Mucosa of stomach (tissue), 1 donor: Measurements from ENCODE around the gene TMEM98.
A peak's percentile ranks its signal among the peaks of the same experiment; 100 is the strongest.

Experiments used
- H3K27me3 ChIP-seq: one replicate; pipeline ENCODE4 v1.7.0; 2013; ENCODE audit warnings: mild to moderate bottlenecking, low read length; ENCODE audit not compliant: control insufficient read depth, insufficient read depth
- H3K36me3 ChIP-seq: one replicate; pipeline ENCODE4 v1.7.0; 2013; ENCODE audit warnings: low read length; ENCODE audit not compliant: control insufficient read depth, insufficient read depth
- H3K4me1 ChIP-seq: one replicate; pipeline ENCODE4 v1.7.0; 2013; ENCODE audit warnings: mild to moderate bottlenecking, low read length; ENCODE audit not compliant: control insufficient read depth, insufficient read depth
- H3K4me3 ChIP-seq: one replicate; pipeline ENCODE4 v1.7.0; 2013; ENCODE audit warnings: low read length
- H3K9ac ChIP-seq: one replicate; pipeline ENCODE4 v1.7.0; 2013; ENCODE audit warnings: mild to moderate bottlenecking, low read length, moderate library complexity
- H3K9me3 ChIP-seq: one replicate; pipeline ENCODE4 v1.7.0; 2013; ENCODE audit warnings: mild to moderate bottlenecking, low read length, moderate library complexity; ENCODE audit not compliant: control insufficient read depth
- donor health status: Pancreatic carcinoma.

Gene TMEM98

GRCh38 chr17:32933881-32934280 is 5.9 kb downstream of the TMEM98 start:
- no peak overlapping the region for H3K9ac ChIP-seq
- peaks cover 20% of the 10 kb centered on the region for H3K4me1 ChIP-seq
- H3K4me3 ChIP-seq, result no peak overlapping the region
- no peaks in the 10 kb centered on the region for H3K27me3 ChIP-seq
- no peaks in the 10 kb centered on the region for H3K36me3 ChIP-seq
- no peaks in the 10 kb centered on the region for H3K9me3 ChIP-seq

DNA sequence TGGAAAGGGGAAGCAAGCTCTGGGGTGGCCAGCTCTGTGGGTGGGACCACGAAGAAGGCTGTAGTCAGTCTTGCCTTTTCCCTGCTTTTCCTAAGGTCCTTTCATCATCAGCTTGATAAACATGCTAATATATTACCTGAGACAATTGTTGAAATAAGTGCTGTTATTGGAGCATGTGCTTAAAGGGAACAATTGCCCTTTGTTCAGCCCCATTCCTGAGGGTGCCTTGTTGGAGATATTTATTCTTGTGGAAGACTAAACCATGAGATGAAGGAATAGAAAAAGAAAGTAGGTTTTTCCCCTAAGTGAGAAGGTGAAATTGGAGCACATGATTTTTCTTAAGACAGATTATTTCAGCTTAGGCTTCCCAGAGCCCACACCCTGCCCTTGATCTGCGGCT is 7.8 kb downstream of the TMEM98 start:
- peaks cover 15% of the 10 kb centered on the region for H3K4me1 ChIP-seq
- no peaks in the 10 kb centered on the region for H3K36me3 ChIP-seq
- no peak overlapping the region for H3K9ac ChIP-seq
- no peak overlapping the region for H3K4me3 ChIP-seq
- no peaks in the 10 kb centered on the region for H3K27me3 ChIP-seq
- H3K9me3 ChIP-seq, result no peaks in the 10 kb centered on the region

- Histone ChIP-seq H3K9me3 (no peaks in the 10 kb centered on the region), H3K36me3 (peaks cover 4% of the 10 kb centered on the region), H3K9ac (peak overlapping the region; percentile 19), H3K4me3 (no peak overlapping the region), H3K27me3 (no peaks in the 10 kb centered on the region), H3K4me1 (peaks cover 15% of the 10 kb centered on the region)
These were observed 8.4 kb downstream of the TMEM98 start for GRCh38 chr17:32936186-32936893.

DNA sequence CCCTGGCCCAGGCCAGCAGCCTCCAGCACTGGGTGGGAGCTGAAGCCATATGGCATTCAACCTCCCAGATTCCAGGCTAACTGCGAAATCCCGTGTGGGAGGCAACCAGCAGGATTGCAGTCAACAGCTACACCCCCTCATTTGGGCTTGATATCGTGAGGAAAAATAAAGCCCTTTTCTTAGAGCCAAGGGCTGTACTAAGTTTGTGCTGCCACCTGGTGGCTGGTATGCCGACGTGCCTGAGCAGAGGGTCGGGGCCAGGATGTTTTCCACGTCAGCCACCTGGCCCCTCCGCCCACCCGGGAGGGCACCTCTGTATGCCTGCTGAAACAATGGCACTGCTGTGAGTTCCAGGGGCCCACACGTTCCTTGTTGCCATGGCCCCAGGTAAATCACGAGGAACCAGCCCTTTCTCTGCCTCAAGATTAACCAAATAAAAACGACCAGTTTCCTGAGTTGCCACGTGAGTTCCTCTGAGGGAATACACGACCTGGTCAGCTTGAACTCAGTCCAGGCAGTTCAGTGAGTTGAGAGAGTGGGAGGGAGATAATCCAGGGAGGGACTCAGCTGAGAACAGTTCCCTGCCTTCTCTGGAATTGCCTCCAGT is 9.0 kb downstream of the TMEM98 start:
- Histone ChIP-seq H3K9me3 (no peaks in the 10 kb centered on the region), H3K36me3 (peaks cover 4% of the 10 kb centered on the region), H3K27me3 (no peaks in the 10 kb centered on the region), H3K9ac (peak overlapping the region; percentile 19), H3K4me3 (no peak overlapping the region), H3K4me1 (peaks cover 15% of the 10 kb centered on the region)

- Histone ChIP-seq H3K36me3 (peaks cover 4% of the 10 kb centered on the region), H3K9me3 (no peaks in the 10 kb centered on the region), H3K4me3 (no peak overlapping the region)
These were observed 12.9 kb downstream of the TMEM98 start for GRCh38 chr17:32940706-32941390.

DNA sequence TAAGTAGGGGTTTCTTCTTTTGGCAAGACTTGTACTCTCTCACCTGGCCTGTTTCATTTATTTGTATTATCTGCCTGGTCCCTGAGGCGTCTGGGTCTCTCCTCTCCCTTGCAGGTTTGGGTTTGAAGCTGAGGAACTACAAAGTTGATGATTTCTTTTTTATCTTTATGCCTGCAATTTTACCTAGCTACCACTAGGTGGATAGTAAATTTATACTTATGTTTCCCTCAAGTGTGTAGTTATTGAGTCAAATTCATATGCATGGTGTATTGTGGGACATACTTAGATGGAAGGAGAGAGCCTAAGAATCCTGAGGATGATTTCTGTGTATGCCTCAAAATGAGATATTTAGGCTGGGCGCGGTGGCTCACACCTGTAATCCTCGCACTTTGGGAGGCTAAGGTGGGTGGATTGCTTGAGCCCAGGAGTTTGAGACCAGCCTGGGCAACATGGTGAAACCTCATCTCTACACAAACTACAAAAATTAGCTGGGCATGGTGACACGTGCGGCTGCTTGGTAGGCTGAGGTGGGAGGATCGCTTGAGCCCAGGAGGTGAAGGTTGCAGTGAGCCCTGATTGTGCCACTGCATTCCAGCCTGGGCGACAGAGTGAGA is 13.6 kb downstream of the TMEM98 start:
- no peak overlapping the region for H3K9ac ChIP-seq
- no peak overlapping the region for H3K4me3 ChIP-seq
- no peaks in the 10 kb centered on the region for H3K9me3 ChIP-seq
- no peaks in the 10 kb centered on the region for H3K27me3 ChIP-seq
- peaks cover 20% of the 10 kb centered on the region for H3K4me1 ChIP-seq
- H3K36me3 ChIP-seq, result peaks cover 4% of the 10 kb centered on the region

More at GRCh38 chr17:32940706-32941390, 12.9 kb downstream of the TMEM98 start:
- H3K4me1 ChIP-seq, result peaks cover 26% of the 10 kb centered on the region
- no peaks in the 10 kb centered on the region for H3K27me3 ChIP-seq
- H3K9ac ChIP-seq, result no peak overlapping the region

DNA sequence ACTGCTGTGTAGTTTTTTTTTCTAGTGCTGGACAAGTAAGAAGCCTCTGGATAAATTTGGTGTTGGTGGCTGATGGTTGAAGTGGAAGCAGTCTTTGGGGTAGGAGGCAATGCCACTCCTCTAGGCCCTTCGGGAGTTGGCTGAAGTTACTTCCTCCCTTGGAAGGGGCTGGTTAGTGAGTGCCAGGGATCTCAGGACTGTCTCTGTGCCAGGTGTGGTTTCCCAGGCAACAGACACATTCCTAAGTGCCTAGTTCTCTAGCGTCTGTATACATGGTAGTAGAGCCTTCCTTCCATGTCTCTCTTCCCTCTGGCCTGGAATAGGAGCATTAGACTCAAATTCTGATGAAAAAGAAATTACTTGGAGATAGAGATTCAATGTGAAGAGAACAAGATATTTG is 15.3 kb downstream of the TMEM98 start:
- peaks cover 4% of the 10 kb centered on the region for H3K36me3 ChIP-seq
- no peaks in the 10 kb centered on the region for H3K9me3 ChIP-seq
- no peak overlapping the region for H3K9ac ChIP-seq
- peaks cover 16% of the 10 kb centered on the region for H3K4me1 ChIP-seq
- no peak overlapping the region for H3K4me3 ChIP-seq
- H3K27me3 ChIP-seq, result no peaks in the 10 kb centered on the region

DNA sequence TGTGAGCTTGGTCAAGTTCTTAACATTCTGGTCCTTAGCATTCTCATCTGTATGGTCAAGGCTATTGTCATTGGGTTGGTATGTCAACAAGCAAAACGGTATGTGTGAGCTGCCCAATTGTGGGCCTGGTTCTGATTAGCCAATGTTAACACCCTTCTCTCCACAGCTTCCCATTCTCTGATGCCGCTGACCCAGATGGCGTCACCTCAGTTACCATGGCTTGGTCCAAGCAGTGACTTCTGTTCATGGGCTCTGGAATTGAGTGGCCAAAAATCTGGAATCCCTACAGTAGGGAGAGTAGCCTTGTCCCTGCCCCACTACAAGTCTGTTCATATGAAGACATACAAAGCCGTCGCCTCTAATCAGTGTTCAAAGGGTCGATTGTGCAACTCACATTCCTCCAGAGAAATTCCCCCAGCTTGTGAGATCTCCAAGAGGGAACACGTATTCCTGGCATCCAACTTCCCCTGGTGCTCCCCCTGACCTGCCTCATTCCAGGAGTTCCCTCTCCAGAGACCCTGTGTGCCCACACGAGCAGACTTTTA is 15.8 kb downstream of the TMEM98 start:
- Histone ChIP-seq H3K9me3 (no peaks in the 10 kb centered on the region), H3K4me1 (peaks cover 16% of the 10 kb centered on the region), H3K27me3 (no peaks in the 10 kb centered on the region), H3K36me3 (peaks cover 4% of the 10 kb centered on the region), H3K4me3 (no peak overlapping the region), H3K9ac (no peak overlapping the region)

- Histone ChIP-seq H3K4me3 (no peak overlapping the region), H3K36me3 (peaks cover 4% of the 10 kb centered on the region), H3K9me3 (no peaks in the 10 kb centered on the region)
These were observed 16.5 kb downstream of the TMEM98 start for GRCh38 chr17:32944248-32945020.

DNA sequence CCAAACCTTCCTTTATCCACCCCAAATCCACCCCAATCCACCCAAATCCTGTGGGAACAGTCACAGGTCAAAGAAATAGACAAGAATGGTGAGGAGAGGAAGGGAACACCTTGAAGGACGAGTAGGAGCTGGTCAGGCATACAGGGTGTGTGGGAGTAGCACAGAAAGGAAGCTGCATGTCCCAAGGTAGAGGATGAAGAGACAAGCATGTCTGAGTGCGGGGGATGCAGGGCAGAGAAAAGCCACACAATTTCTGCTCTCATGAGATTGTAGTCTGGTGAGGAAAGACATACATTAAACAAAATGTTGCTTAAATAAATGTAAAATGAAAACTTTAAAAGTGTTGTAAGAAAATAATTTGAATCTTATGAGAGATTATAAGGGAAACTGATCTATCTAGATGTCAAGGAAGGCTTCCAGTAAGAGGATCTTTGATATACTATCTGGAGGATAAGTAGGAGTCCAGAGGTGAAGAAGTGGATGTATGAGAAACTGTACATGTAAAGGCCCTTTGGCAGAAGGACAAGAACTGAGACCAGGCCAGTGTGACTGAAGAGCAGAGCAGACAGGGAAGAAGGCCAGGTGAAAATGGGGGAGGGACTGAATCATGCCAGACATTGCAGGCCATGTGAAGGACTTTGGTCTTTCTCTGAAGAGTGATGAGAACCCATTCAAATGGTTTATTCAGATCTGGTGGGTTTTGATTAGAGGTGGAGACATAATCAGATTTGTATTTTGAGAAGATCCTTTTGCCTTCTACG is 18.6 kb downstream of the TMEM98 start:
- peaks cover 16% of the 10 kb centered on the region for H3K4me1 ChIP-seq
- no peak overlapping the region for H3K9ac ChIP-seq
- no peak overlapping the region for H3K4me3 ChIP-seq
- H3K36me3 ChIP-seq, result no peaks in the 10 kb centered on the region
- H3K9me3 ChIP-seq, result no peaks in the 10 kb centered on the region
- H3K27me3 ChIP-seq, result no peaks in the 10 kb centered on the region

More at GRCh38 chr17:32944248-32945020, 16.5 kb downstream of the TMEM98 start:
- H3K27me3 ChIP-seq, result no peaks in the 10 kb centered on the region
- H3K4me1 ChIP-seq, result peaks cover 16% of the 10 kb centered on the region
- no peak overlapping the region for H3K9ac ChIP-seq

GRCh38 chr17:32947736-32948135 is 19.8 kb downstream of the TMEM98 start:
- Histone ChIP-seq H3K36me3 (no peaks in the 10 kb centered on the region), H3K9ac (no peak overlapping the region), H3K27me3 (no peaks in the 10 kb centered on the region), H3K4me3 (no peak overlapping the region), H3K9me3 (no peaks in the 10 kb centered on the region), H3K4me1 (peaks cover 16% of the 10 kb centered on the region)
